Ovary (tissue), 3 donors: ENCODE results near the gene PPP1R1C.

Experiments used
- POLR2A ChIP-seq: fragments of 450-650 bp; IDR thresholded peaks from one replicate; pipeline ENCODE4 v1.6.1; 2017; ENCODE audit warnings: antibody characterized with exemption, mild to moderate bottlenecking, moderate library complexity
- TF ChIP-seq, protein P1 (sequence below), 3 donors: fragments of 450-650 bp in 2 of 3; fragments of 200-600 bp in 1 of 3; IDR thresholded peaks; one replicate each; pipeline versions ENCODE4 v1.5.1 to v1.8.0; 2016 to 2022; ENCODE audit warnings: antibody characterized with exemption in 3 of 3, mild to moderate bottlenecking in 1 of 3
- donor health status: DM: no; HTN: no; CAD: no.

DNA sequence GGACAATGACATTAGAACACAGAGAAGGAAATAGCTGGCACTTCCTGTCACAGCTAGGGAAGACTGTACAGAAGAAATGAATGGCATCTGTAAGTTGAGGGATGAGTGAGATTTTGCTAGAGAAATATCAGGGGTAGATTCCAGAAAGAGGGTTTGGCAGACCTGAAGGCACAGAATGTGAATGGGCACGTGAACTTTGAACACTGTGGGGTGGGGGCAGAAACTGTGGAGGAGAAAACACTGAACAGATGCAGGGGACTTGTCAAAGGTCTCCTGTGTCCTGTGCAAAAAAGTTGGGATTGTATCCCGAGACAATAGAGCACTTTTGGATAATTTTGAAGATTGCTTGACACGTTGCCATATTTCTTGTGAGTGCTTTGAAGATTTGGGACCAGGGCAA, 88.0 kb downstream of the PPP1R1C start:
- TF ChIP-seq, protein P1, sequence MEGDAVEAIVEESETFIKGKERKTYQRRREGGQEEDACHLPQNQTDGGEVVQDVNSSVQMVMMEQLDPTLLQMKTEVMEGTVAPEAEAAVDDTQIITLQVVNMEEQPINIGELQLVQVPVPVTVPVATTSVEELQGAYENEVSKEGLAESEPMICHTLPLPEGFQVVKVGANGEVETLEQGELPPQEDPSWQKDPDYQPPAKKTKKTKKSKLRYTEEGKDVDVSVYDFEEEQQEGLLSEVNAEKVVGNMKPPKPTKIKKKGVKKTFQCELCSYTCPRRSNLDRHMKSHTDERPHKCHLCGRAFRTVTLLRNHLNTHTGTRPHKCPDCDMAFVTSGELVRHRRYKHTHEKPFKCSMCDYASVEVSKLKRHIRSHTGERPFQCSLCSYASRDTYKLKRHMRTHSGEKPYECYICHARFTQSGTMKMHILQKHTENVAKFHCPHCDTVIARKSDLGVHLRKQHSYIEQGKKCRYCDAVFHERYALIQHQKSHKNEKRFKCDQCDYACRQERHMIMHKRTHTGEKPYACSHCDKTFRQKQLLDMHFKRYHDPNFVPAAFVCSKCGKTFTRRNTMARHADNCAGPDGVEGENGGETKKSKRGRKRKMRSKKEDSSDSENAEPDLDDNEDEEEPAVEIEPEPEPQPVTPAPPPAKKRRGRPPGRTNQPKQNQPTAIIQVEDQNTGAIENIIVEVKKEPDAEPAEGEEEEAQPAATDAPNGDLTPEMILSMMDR (IDR thresholded peaks at IDR 0.05), result no peak
- TF ChIP-seq POLR2A, result no peak
